ENCODE results near the gene ATP1A2. TPM values are rescaled to one million over a fixed set of nuclear protein-coding genes. Genes with fewer than 3 reads are reported as not detected.

ATP1A2 gene
- total and polyA plus RNA-seq, 7 donors: 52.5 to 1,040 (median 523) TPM

DNA sequence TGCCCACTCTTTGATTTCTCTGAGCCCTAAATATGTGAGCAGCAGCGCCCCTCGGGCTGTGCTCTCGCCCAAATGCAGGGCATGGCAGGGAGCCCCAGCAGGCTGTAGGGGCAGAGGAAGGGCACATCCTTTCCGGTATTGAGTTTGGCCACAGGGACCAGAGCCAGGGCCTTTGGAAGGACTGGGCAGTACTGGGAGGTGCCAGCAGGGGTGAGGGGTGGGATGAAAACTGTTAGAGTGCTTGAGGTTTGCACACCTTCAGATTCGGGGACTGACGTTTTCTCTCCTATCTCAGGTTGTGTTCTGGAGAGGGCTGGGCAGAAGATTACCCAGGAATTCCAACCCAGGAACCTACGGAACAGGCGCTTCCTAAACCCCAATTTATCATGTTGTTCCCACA is 2.2 kb upstream of the ATP1A2 start:
- TF ChIP-seq, protein P1, sequence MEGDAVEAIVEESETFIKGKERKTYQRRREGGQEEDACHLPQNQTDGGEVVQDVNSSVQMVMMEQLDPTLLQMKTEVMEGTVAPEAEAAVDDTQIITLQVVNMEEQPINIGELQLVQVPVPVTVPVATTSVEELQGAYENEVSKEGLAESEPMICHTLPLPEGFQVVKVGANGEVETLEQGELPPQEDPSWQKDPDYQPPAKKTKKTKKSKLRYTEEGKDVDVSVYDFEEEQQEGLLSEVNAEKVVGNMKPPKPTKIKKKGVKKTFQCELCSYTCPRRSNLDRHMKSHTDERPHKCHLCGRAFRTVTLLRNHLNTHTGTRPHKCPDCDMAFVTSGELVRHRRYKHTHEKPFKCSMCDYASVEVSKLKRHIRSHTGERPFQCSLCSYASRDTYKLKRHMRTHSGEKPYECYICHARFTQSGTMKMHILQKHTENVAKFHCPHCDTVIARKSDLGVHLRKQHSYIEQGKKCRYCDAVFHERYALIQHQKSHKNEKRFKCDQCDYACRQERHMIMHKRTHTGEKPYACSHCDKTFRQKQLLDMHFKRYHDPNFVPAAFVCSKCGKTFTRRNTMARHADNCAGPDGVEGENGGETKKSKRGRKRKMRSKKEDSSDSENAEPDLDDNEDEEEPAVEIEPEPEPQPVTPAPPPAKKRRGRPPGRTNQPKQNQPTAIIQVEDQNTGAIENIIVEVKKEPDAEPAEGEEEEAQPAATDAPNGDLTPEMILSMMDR (IDR thresholded peaks at IDR 0.05): peak; percentile 22
- peak in 3 of 4 donors; percentile 18 to 46 (median 25) for ATAC-seq
- Histone ChIP-seq H3K27me3 (ENCODE audit: insufficient read depth in 3 of 3, low read length in 2 of 3) (no peaks in the 10 kb centered on the region), H3K4me1 (peaks cover 40% of the 10 kb centered on the region), H3K9me3 (no peaks in the 10 kb centered on the region), H3K36me3 (ENCODE audit: insufficient read depth in 1 of 2, low read depth in 1 of 2) (peaks cover 0 to 2% of the 10 kb centered on the region in 2 donors), H3K4me3 (peak overlapping the region; percentile 22), H3K27ac (peak overlapping the region; percentile 98)
- intact Hi-C loops (cut with DNase I): loop anchor here in 1 of 2 donors (5.0 kb wide), 1 partner anchor 59 kb away; no protein-coding TSS in a partner anchor
- peak in 1 of 2 donors; percentile 74 for DNase-seq
- 17 to 41% (median 33%) methylated on average over 8 of the region's 8 CpGs for WGBS, 3 donors

DNA sequence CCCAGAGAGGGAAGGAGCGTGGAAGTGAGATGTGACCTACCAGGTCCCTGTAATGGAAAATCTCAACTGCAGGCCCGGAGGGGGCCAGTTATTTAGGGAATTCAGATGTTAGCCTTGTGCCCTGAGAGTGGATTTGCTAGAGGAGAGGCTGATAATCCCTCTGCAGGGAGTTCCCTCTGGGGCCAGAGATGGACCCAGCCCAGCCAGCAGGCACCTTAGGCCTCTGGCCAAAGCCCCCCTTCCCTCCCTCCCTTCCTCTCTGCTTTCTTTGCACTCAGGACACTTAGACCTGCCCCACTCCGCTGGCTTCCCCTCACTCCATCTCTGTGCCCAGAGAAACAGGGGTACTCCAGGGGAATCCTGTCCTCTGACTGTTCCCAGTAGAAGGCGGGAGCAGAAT is 1.5 kb upstream of the ATP1A2 start:
- peaks cover 0 to 8% of the 10 kb centered on the region in 2 donors for H3K36me3 ChIP-seq (ENCODE audit: insufficient read depth in 1 of 2, low read depth in 1 of 2)
- peak overlapping the region; percentile 98 for H3K27ac ChIP-seq
- H3K4me1 ChIP-seq: peaks cover 47% of the 10 kb centered on the region
- intact Hi-C loops (cut with DNase I): loop anchor here in 1 of 2 donors (5.0 kb wide), 1 partner anchor 58 kb away; no protein-coding TSS in a partner anchor
- no peaks in the 10 kb centered on the region for H3K27me3 ChIP-seq (ENCODE audit: insufficient read depth in 3 of 3, low read length in 2 of 3)
- no peaks in the 10 kb centered on the region for H3K9me3 ChIP-seq
- TF ChIP-seq, protein P1 (IDR thresholded peaks at IDR 0.05): no peak
- H3K4me3 ChIP-seq: peak overlapping the region; percentile 22
- DNase-seq (peak in 1 of 2 donors; percentile 54), ATAC-seq (no peak)
- 18 to 40% (median 32%) methylated on average over 4 of the region's 4 CpGs for WGBS, 3 donors

DNA sequence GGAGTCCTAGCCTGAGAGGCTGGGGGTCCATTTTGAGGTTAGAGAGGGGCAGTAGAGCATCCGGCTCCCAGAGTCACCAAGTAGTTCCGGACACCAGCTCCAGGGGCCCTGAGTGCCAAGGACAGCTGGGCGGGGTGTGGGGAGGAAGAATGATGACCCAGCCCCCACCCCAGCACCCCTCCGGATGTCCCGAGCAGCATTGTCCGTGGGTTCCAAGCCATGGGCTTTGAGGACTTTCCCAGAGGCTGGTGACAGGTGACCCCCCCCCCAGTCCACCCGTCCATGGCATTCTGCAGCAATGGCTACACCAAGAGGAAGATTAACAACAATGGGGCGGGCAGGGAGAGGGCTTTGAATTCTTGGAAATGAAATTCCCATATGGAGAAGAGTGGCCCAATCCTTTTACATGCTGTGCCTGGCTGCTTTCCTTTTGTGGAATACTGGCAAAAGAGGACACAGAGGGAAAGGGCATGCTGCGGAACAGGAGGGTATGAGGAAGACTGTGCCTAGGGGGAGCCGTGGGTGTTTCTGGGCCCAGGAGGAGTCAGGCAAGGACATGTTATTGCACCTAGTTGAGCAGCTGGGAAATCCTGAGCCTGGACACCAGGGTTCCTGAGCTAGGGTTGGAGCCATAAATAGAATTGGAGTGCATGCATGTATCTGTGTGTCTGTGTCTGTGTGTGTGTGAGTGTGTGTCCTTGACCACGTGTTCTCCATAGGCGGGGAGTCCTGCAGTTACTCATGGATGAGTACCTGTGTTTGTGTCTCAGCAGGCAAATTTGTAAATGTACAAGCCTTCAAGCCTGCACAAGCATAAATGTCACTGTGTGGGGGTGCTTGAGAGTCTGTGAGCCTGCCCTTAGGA is 956 bp downstream of the ATP1A2 start:
- peak overlapping the region; percentile 98 for H3K27ac ChIP-seq
- WGBS, 3 donors: 10 to 16% (median 13%) methylated on average over 12 of the region's 12 CpGs
- intact Hi-C loops (cut with DNase I): loop anchor here in 1 of 2 donors (5.0 kb wide), 1 partner anchor 76 kb away; the partner anchor contains the start of gene CASQ1
- no peaks in the 10 kb centered on the region for H3K27me3 ChIP-seq (ENCODE audit: insufficient read depth in 3 of 3, low read length in 2 of 3)
- TF ChIP-seq, protein P1 (IDR thresholded peaks at IDR 0.05): no peak
- H3K4me3 ChIP-seq: peak overlapping the region; percentile 82
- H3K4me1 ChIP-seq: peaks cover 61% of the 10 kb centered on the region
- no peaks in the 10 kb centered on the region for H3K9me3 ChIP-seq
- ATAC-seq (peak; percentile 60 to 76 (median 68)), DNase-seq (peak; percentile 53 to 88)
- H3K36me3 ChIP-seq (ENCODE audit: insufficient read depth in 1 of 2, low read depth in 1 of 2): peaks cover 0 to 22% of the 10 kb centered on the region in 2 donors

DNA sequence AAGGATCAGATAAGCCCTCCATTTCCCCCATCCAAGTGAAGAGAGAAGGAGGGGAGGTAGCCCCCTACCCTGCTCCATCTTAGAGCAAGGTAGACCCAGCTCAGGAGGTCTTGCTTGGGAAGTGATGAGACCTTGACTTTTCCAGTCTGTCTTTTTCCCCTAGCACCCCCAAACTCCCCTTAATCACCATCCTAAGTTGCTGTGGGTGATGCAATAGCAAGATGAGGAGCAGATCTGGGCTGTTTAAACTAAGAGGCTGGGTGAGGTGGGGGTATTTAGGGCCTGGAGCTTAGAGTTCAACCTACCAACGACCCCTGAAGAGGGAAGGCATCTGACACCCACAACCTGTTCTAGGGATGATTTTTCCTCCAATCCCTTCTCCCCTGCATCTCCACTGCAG is 1.7 kb downstream of the ATP1A2 start:
- TF ChIP-seq, protein P1 (IDR thresholded peaks at IDR 0.05): no peak
- peak overlapping the region; percentile 82 for H3K4me3 ChIP-seq
- H3K9me3 ChIP-seq: no peaks in the 10 kb centered on the region
- intact Hi-C loops (cut with DNase I): loop anchor here in 1 of 2 donors (5.0 kb wide), 1 partner anchor 75 kb away; the partner anchor contains the start of gene CASQ1
- H3K4me1 ChIP-seq: peaks cover 66% of the 10 kb centered on the region
- WGBS, 3 donors: 0 to 12% (median 0%) methylated on average over 1 of the region's 1 CpG
- DNase-seq: no peak
- no peak for ATAC-seq
- no peaks in the 10 kb centered on the region for H3K27me3 ChIP-seq (ENCODE audit: insufficient read depth in 3 of 3, low read length in 2 of 3)
- H3K27ac ChIP-seq: peak overlapping the region; percentile 98
- H3K36me3 ChIP-seq (ENCODE audit: insufficient read depth in 1 of 2, low read depth in 1 of 2): peaks cover 0 to 30% of the 10 kb centered on the region in 2 donors

Data from psoas muscle (tissue), 8 donors.